Karpas-422 (cell line): ENCODE results near the gene OXNAD1. TPM values are rescaled to one million over a fixed set of nuclear protein-coding genes. Genes with fewer than 3 reads are reported as not detected.
A peak's percentile ranks its signal among the peaks of the same experiment; 100 is the strongest.

Experiments
- DNase-seq: peaks from one replicate; pipeline ENCODE4 v3.0.0-alpha.2; 2015
- H2AFZ ChIP-seq: fragments of 200-600 bp; sonication (generic); 2 replicates; pipeline ENCODE4 v1.6.1; 2014; ENCODE audit warnings: antibody characterized with exemption, low read length, mixed read lengths
- H3K27ac ChIP-seq: fragments of 200-600 bp; sonication (generic); 2 replicates; pipeline ENCODE4 v1.5.1; 2014; ENCODE audit warnings: mild to moderate bottlenecking, low read length, moderate library complexity
- H3K27me3 ChIP-seq: fragments of 200-600 bp; sonication (generic); 2 replicates; pipeline ENCODE4 v1.6.1; 2014; ENCODE audit warnings: low read length, mixed read lengths
- H3K36me3 ChIP-seq: fragments of 200-600 bp; sonication (generic); 2 replicates; pipeline ENCODE4 v1.6.1; 2014; ENCODE audit warnings: low read length, mixed read lengths; ENCODE audit not compliant: insufficient read depth
- H3K4me1 ChIP-seq: fragments of 200-600 bp; sonication (generic); 2 replicates; pipeline ENCODE4 v1.6.1; 2014; ENCODE audit warnings: mild to moderate bottlenecking, low read length, mixed read lengths
- H3K4me2 ChIP-seq: fragments of 200-600 bp; sonication (generic); 2 replicates; pipeline ENCODE4 v1.6.1; 2014; ENCODE audit warnings: low read length, low read depth, mild to moderate bottlenecking; ENCODE audit not compliant: poor library complexity, severe bottlenecking
- H3K4me3 ChIP-seq: fragments of 200-600 bp; sonication (generic); 2 replicates; pipeline ENCODE4 v1.5.1; 2014; ENCODE audit warnings: mild to moderate bottlenecking, antibody characterized with exemption, low read length, mixed read lengths
- H3K79me2 ChIP-seq: fragments of 200-600 bp; sonication (generic); 2 replicates; pipeline ENCODE4 v1.6.1; 2014; ENCODE audit warnings: mild to moderate bottlenecking, low read length, mixed read lengths
- H3K9ac ChIP-seq: fragments of 200-600 bp; sonication (generic); 2 replicates; pipeline ENCODE4 v1.6.0; 2014; ENCODE audit warnings: low read length
- H3K9me2 ChIP-seq: fragments of 200-600 bp; sonication (generic), shearing (Covaris generic); replicated peaks from 2 replicates; pipeline ENCODE4 v1.6.0; 2014; ENCODE audit warnings: mild to moderate bottlenecking, low read length, moderate library complexity; ENCODE audit not compliant: insufficient read depth
- H3K9me3 ChIP-seq: fragments of 300-700, 200-600 bp; sonication (generic); 2 replicates; pipeline ENCODE4 v1.6.1; 2014; ENCODE audit warnings: low read length, mixed read lengths
- H4K20me1 ChIP-seq: fragments of 200-600 bp; sonication (generic); 2 replicates; pipeline ENCODE4 v1.6.1; 2014; ENCODE audit warnings: mild to moderate bottlenecking, antibody characterized with exemption, low read length, low read depth; ENCODE audit not compliant: insufficient read depth
- total RNA-seq: library from RNA; depleted of rRNA; stranded (reverse); fragments of >200 nt; shearing (Covaris generic); gene quantifications from 2 replicates; pipeline ENCODE4 v1.2.3, GENCODE V29; 2014; ENCODE audit warnings: low replicate concordance

OXNAD1 gene
- total RNA-seq, 1 experiment from 2014 or later: 30.3 TPM

DNA sequence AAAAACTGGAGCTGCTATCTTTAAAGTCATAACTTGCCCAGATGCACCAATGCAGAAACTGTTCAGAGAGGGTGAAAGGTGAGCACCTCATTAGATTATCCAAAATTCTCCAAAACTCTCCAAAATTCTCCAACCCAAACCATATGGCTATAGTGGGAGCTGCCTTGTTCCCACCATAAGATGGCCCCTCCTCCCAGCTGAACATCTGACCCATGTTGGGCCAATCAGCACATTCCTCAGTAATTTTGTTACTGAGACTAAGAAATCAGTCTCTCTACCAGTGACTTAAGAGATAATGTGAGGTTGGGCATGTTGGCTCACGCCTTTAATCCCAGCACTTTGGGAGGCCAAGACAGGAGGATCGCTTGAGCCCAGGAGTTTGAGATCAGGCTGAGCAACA lies 33.0 kb upstream of the OXNAD1 start:
- Histone ChIP-seq H3K79me2 (no peaks in the 10 kb centered on the region), H3K9me3 (no peaks in the 10 kb centered on the region), H2AFZ (no peak overlapping the region), H3K4me2 (no peak overlapping the region), H3K9me2 (no peaks in the 10 kb centered on the region), H3K4me3 (no peak overlapping the region), H3K4me1 (peaks cover 15% of the 10 kb centered on the region), H3K9ac (no peak overlapping the region), H3K27me3 (no peaks in the 10 kb centered on the region), H4K20me1 (no peaks in the 10 kb centered on the region), H3K36me3 (no peaks in the 10 kb centered on the region), H3K27ac (no peak overlapping the region)
- DNase-seq: no peak

- Histone ChIP-seq H4K20me1 (no peaks in the 10 kb centered on the region), H3K9ac (no peak overlapping the region)
- no peak for DNase-seq
Measured at GRCh38 chr3:16233806-16234205, 31.2 kb upstream of the OXNAD1 start.

GRCh38 chr3:16234281-16234680 lies 30.7 kb upstream of the OXNAD1 start:
- H3K4me3 ChIP-seq: no peak overlapping the region
- no peaks in the 10 kb centered on the region for H3K9me3 ChIP-seq
- H3K79me2 ChIP-seq: no peaks in the 10 kb centered on the region
- H3K27me3 ChIP-seq: 0 out of 2 replicates have a peak, but pooled peaks cover 2% of the 10 kb centered on the region
- peaks cover 15% of the 10 kb centered on the region for H3K4me1 ChIP-seq
- DNase-seq: no peak
- H3K9ac ChIP-seq: no peak overlapping the region
- H2AFZ ChIP-seq: no peak overlapping the region
- H3K9me2 ChIP-seq: no peaks in the 10 kb centered on the region; the same call in 1 of the 2 replicates
- H3K4me2 ChIP-seq: no peak overlapping the region
- no peak overlapping the region for H3K27ac ChIP-seq
- no peaks in the 10 kb centered on the region for H4K20me1 ChIP-seq
- H3K36me3 ChIP-seq: no peaks in the 10 kb centered on the region

More at GRCh38 chr3:16233806-16234205, 31.2 kb upstream of the OXNAD1 start:
- H3K27me3 ChIP-seq: 0 out of 2 replicates have a peak, but pooled peaks cover 2% of the 10 kb centered on the region
- peaks cover 15% of the 10 kb centered on the region for H3K4me1 ChIP-seq
- no peak overlapping the region for H3K27ac ChIP-seq
- H3K4me3 ChIP-seq: no peak overlapping the region
- no peaks in the 10 kb centered on the region for H3K9me3 ChIP-seq
- H3K9me2 ChIP-seq: no peaks in the 10 kb centered on the region; the same call in 1 of the 2 replicates
- H3K4me2 ChIP-seq: no peak overlapping the region
- H3K36me3 ChIP-seq: no peaks in the 10 kb centered on the region
- H2AFZ ChIP-seq: no peak overlapping the region
- no peaks in the 10 kb centered on the region for H3K79me2 ChIP-seq

- Histone ChIP-seq H3K9ac (no peak overlapping the region), H3K27ac (no peak overlapping the region), H3K27me3 (0 out of 2 replicates have a peak, but pooled peaks cover 2% of the 10 kb centered on the region), H3K4me2 (no peak overlapping the region), H3K9me2 (no peaks in the 10 kb centered on the region; the same call in 1 of the 2 replicates), H2AFZ (no peak overlapping the region), H3K4me1 (peaks cover 15% of the 10 kb centered on the region), H3K79me2 (no peaks in the 10 kb centered on the region), H3K36me3 (no peaks in the 10 kb centered on the region), H3K4me3 (no peak overlapping the region), H4K20me1 (no peaks in the 10 kb centered on the region), H3K9me3 (no peaks in the 10 kb centered on the region)
- DNase-seq: no peak
Measured at GRCh38 chr3:16236030-16236639, 28.9 kb upstream of the OXNAD1 start.

DNA sequence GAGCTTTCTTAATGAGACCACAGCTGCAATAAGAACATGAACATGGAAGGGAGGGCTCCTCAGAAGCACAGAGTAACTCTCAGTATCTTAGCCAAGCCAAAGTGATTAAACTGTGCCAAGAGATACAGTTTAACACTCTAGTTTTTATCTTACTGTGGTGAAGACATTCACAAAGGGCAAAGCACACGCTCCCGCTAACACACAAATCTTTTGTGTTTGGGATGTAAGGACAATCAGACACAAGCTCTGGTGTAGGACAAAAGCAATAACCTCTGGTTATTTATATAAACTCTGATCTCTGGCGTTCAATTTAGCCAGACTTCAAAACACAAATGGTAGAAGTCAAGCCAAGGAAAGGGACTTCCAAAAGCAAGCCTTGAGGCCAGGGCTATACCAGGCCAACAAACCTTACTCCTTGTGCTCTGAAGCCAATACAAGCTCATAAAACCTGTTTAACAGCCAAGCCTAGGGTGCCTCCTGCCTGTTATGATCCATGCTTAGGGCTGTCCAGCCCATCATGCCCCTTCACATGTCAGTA lies 28.1 kb upstream of the OXNAD1 start:
- Histone ChIP-seq H3K4me1 (peaks cover 15% of the 10 kb centered on the region), H3K9me3 (no peaks in the 10 kb centered on the region), H3K9me2 (no peaks in the 10 kb centered on the region; the same call in 1 of the 2 replicates), H3K27ac (no peak overlapping the region), H3K36me3 (no peaks in the 10 kb centered on the region), H3K4me3 (no peak overlapping the region), H3K9ac (no peak overlapping the region), H3K4me2 (no peak overlapping the region), H3K27me3 (0 out of 2 replicates have a peak, but pooled peaks cover 2% of the 10 kb centered on the region), H4K20me1 (no peaks in the 10 kb centered on the region), H2AFZ (no peak overlapping the region), H3K79me2 (no peaks in the 10 kb centered on the region)
- no peak for DNase-seq

- Histone ChIP-seq H3K79me2 (no peaks in the 10 kb centered on the region), H3K36me3 (no peaks in the 10 kb centered on the region), H3K4me2 (no peak overlapping the region), H3K27ac (no peak overlapping the region), H2AFZ (0 out of 2 replicates have a peak overlapping the region, but pooled peaks have one; percentile 36), H3K9me3 (no peaks in the 10 kb centered on the region), H4K20me1 (no peaks in the 10 kb centered on the region), H3K9ac (no peak overlapping the region), H3K4me1 (peaks cover 4% of the 10 kb centered on the region), H3K27me3 (0 out of 2 replicates have a peak, but pooled peaks cover 2% of the 10 kb centered on the region), H3K9me2 (no peaks in the 10 kb centered on the region; the same call in 1 of the 2 replicates), H3K4me3 (no peak overlapping the region)
- no peak for DNase-seq
Measured at GRCh38 chr3:16239086-16239770, 25.8 kb upstream of the OXNAD1 start.

- Histone ChIP-seq H3K4me3 (no peak overlapping the region), H3K36me3 (no peaks in the 10 kb centered on the region), H4K20me1 (no peaks in the 10 kb centered on the region), H3K4me1 (peaks cover 7% of the 10 kb centered on the region), H2AFZ (no peak overlapping the region), H3K9me3 (no peaks in the 10 kb centered on the region), H3K27ac (no peak overlapping the region), H3K79me2 (no peaks in the 10 kb centered on the region), H3K9me2 (no peaks in the 10 kb centered on the region; the same call in 1 of the 2 replicates), H3K9ac (no peak overlapping the region), H3K27me3 (0 out of 2 replicates have a peak, but pooled peaks cover 2% of the 10 kb centered on the region), H3K4me2 (no peak overlapping the region)
- DNase-seq: no peak
Measured at GRCh38 chr3:16239780-16240179, 25.2 kb upstream of the OXNAD1 start.
